Urothelium cell line (cell line): ENCODE measurements around the gene FMN1.

ENCODE experiments used
- DNase-seq: peaks from one replicate; pipeline ENCODE4 v3.0.0; 2011; ENCODE audit warnings: low spot score, mixed read lengths
- FAIRE-seq: peaks from 2 replicates; lab custom pipeline; 2011; peaks lifted over from hg19 to GRCh38; lab: Jason Lieb, UNC

Gene FMN1, protein sequence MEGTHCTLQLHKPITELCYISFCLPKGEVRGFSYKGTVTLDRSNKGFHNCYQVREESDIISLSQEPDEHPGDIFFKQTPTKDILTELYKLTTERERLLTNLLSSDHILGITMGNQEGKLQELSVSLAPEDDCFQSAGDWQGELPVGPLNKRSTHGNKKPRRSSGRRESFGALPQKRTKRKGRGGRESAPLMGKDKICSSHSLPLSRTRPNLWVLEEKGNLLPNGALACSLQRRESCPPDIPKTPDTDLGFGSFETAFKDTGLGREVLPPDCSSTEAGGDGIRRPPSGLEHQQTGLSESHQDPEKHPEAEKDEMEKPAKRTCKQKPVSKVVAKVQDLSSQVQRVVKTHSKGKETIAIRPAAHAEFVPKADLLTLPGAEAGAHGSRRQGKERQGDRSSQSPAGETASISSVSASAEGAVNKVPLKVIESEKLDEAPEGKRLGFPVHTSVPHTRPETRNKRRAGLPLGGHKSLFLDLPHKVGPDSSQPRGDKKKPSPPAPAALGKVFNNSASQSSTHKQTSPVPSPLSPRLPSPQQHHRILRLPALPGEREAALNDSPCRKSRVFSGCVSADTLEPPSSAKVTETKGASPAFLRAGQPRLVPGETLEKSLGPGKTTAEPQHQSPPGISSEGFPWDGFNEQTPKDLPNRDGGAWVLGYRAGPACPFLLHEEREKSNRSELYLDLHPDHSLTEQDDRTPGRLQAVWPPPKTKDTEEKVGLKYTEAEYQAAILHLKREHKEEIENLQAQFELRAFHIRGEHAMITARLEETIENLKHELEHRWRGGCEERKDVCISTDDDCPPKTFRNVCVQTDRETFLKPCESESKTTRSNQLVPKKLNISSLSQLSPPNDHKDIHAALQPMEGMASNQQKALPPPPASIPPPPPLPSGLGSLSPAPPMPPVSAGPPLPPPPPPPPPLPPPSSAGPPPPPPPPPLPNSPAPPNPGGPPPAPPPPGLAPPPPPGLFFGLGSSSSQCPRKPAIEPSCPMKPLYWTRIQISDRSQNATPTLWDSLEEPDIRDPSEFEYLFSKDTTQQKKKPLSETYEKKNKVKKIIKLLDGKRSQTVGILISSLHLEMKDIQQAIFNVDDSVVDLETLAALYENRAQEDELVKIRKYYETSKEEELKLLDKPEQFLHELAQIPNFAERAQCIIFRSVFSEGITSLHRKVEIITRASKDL (N-terminal part only)

DNA sequence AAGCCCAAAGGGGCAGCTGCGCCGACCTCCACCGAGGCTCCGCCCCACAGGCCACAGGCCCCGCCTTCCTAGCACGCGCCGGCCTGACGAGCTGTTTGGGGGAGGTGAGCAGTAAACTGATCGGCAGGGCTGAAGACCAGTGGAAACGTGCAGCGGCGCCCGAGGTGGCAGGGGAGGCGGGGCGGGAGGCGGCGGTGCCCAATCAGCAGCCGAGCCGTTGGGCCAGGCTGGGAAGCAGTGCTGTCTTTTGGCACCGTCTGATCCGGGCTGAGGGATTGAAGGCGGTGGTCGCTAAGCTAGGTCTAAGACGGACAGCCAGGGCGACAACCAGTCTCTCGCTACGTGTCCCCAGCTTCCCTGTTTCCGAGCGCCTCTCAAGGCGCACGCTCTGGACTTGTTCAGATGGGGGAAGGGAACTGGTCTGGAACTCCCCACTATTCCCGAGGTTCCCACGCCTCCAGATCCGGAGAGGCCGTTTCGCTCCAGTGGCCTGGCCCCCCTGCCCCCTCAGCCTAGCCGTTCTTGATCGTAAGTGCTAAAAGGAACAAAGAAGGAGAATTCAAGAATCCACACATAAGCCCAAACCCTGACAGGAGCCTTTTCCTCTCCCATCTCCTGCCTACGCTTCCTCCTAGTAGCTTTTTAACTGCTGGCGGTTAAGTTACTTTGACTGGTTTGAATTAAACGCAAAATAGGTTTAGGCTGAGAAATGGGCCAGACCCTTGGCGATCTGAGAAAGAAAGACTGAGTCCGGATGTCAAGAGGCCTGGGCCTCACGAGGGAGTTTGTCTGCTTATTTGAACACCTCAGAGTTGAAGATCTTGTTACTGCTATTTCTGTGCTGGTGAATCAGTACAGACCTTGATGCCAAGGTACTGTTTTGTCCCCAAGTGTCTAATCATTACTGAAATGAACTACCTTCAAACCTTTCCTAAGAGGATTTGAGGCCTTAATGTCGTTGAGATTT lies at the start of gene FMN1:
FMN1 (minus strand) TSS at position 11 of the 967 bp plus-strand sequence. CDS start 39,800 bp downstream, outside the sequence.
- DNase-seq (peak; percentile 82), FAIRE-seq (peak; percentile 27)

DNA sequence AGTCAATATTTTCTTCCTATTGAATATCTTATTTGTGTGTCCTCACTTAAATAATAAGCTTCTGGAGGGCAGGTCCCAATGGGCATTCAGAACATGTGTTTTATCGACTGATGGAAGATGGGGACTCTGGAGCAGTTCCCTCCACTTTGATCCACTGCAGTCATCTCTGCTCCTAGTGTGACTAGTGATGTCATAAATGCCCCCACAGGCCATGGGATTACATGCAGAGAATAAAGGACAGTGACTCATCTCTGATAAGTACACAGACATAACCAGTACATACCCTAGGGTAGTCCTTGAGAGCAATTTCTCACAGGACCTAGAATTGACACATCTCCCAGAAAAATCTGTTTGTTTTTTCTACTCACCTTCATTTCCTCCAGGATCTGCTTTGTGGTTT lies 49.4 kb upstream of the FMN1 start:
- DNase-seq (peak; percentile 60), FAIRE-seq (no peak)

DNA sequence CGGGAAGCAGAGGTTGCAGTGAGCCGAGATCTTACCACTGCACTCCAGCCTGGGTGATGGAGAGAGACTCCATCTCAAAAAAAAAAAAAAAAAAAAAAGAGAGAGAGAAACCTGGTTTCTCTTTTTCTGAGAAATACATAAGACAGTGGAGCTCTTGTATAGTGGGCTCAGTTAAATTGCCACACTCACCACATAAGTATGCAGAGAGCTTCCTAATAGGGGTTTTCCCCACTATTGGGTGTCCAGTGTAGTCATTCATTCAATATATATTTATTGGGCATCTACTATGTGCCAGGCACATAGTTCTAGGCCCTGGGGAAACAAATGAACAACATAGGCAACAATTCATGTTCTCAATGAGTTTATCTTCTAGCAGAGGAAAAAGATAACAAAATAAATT lies 48.9 kb upstream of the FMN1 start:
- FAIRE-seq (no peak), DNase-seq (no peak)

- peak; percentile 32 for DNase-seq
- peak; percentile 75 for FAIRE-seq
Measured at GRCh38 chr15:33242669-33243191, 48.2 kb upstream of the FMN1 start.

GRCh38 chr15:33242165-33242564 lies 47.7 kb upstream of the FMN1 start:
- FAIRE-seq = no peak
- DNase-seq = peak; percentile 82

DNA sequence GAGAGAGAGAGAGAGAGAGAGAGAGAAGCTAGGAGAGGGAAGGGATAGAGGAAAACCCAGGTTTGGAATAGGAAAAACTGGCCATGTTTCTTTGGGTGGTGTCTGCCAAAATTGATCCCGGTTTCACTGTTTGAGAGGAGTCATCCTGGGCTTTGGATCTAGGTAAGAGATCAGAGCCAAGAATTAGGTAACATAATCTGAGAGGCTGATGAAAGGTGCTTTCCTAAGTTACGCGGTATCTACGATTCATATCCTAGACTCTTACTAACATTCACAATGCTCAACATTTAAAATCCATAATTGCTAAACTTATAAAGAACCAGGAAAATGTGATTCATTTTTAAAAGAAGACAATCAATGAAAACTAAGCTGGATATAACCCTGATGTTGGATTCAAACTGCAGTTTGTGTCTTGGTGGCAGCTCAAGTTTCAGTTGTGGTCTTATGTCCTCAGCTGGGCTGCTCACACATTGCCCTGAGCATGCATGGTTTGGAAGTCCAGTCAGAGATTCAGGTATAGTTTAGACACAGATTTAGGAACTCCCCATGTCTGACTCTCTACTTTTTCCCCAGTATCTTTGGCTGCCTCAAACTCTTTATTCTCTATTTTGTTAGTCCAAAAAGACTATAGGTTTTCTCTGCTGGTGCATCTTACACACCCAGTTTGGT lies 42.5 kb upstream of the FMN1 start:
- FAIRE-seq (no peak), DNase-seq (no peak)

- DNase-seq = peak; percentile 37
- no peak for FAIRE-seq
Measured at GRCh38 chr15:33234020-33234461, 39.5 kb upstream of the FMN1 start.

DNA sequence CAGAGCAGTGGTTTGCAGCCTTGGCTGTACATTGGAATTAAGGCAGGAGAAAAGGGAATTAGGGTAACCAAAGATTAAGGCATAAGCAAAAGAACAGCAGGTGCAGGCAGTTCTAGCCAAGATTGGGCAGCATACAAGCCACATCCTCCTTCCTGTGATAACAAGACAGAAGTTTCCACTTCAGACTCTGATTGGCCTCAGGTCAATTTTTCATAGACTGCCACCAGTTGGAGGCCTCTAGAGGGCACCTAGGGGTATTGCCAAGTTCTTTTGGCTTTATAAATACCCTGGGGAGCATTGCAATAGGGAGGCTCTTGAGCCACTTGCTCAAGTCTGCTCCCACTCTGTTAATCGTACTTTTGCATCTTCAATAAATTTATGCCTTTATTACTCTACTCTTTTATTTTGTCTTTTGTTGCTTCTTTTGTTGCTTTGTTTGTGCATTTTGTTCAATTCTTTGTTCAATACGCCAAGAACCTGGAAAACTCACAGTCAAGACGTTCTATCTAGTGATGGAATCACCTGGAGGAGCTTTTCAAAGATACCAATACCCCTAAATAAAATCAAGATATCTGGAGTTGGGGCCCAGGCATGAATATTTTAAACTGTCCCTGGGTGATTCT lies 32.2 kb upstream of the FMN1 start:
- FAIRE-seq (no peak), DNase-seq (peak; percentile 40)

DNA sequence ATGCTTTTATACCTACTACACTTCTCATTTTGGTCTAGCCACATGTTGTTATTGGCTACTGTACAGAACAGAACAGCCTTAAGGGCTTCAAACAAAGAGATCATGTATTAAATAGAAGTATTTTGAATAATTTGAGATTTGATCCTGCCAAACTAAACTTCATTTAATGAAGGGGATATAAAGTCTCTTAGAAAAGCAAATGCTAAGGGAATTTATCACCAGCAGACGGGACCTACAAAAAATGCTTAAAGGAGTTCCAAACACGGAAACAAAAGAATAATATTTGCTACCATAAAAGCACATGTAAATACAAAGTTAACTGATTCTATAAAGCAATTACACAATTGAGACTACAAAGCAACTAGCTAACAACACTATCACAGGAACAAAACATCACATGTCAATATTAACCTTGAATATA lies 23.6 kb upstream of the FMN1 start:
- DNase-seq = no peak

GRCh38 chr15:33215941-33216872 lies 21.7 kb upstream of the FMN1 start:
- DNase-seq = peak; percentile 34
- FAIRE-seq = no peak

More for the DNA sequence above, 23.6 kb upstream of the FMN1 start:
- FAIRE-seq = no peak

GRCh38 chr15:33211176-33211808 lies 16.8 kb upstream of the FMN1 start:
- DNase-seq (no peak), FAIRE-seq (no peak)

DNA sequence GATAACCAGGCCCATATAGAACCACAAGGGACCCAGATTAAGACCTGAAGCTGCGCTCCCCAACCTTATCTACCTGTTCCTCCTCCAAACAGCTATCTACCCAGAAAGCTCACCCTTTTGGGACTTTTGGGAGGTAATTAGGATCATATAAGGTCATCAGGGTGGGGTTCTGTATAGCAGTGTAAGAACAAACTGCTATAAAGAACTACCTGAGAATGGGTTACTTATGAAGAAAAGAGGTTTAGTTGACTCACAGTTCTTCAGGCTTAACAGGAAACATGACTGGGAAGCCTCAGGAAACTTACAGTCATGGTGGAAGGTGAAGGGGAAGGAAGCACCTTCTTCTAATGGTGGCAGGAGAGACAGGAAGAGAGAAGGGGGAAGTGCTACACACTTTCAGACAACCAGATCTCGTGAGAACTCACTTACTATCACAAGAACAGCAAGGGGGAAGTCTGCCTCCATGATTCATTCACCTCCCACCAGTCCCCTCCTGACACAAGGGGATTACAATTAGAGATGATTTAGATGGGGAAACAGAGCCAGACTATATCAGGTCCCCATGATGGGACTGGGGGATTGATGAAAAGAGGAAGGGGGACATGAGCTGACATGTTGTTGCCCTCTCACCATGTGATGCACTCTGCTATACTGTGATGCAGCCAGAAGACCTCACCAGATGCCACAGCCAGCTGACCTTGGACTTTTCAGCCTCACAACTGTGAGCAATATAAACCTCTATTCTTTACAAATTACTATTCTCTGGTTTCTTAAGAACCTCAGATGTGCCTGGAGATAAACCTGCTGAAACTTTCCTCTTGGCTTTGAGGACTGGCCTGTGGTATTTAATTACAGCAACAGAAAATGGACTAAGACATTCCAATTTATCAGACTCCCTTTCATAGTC lies 15.3 kb upstream of the FMN1 start:
- no peak for FAIRE-seq
- DNase-seq = no peak

DNA sequence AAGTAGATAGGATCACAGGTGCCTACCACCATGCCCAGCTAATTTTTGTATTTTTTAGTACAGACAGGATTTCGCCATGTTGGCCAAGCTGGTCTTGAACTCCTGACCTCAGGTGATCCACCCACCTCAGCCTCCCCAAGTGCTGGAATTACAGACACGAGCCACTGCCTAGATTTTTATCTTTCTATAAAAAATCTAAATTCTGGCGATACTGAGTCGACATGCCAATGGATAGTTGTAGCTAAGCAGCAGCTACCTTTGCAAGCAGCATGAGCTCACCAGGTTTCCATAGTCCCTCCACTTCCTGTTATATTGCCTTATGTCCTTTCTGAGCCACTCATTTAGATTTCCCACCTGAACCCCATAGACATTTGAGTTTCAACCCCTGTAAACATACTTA lies 13.1 kb upstream of the FMN1 start:
- FAIRE-seq = no peak
- DNase-seq = no peak

DNA sequence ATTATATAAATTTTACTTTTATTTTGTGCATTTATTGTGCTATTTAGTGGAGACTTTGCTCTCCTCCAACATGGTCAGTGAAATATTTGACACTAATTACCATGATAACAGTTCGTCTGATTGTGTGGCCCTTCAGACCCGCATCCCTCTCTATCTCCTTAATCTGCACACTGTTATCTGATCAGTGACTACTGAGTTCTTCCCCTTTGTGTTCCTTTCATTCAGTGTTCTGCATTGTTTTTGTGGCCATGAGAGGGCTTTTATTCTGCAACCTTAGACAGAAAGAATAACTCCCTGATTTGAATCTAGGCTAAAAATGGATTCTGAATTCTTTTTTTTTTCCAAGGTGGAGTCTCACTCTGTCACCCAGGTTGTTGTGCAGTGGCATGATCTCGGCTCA lies 11.9 kb upstream of the FMN1 start:
- FAIRE-seq = no peak

DNA sequence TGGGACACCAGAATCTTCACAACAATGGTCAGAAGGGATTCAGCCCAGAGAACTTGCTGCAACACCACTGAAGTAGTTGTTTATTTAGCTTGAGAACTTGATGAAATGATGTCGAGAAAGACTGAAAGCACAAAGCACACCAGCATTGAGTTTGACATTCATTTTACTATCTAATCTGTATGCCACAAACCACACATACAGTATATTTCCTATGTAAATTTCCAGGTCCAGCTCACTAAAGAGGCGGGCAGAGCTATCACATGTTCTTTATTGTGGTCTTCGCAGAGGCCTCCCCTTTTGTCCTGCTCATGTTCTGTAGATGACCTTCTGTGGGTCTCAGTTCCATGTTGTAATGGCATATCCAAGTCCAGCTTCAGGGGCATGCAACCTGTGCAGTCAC lies 10.4 kb upstream of the FMN1 start:
- DNase-seq (no peak), FAIRE-seq (no peak)

More for the DNA sequence above, 11.9 kb upstream of the FMN1 start:
- no peak for DNase-seq

DNA sequence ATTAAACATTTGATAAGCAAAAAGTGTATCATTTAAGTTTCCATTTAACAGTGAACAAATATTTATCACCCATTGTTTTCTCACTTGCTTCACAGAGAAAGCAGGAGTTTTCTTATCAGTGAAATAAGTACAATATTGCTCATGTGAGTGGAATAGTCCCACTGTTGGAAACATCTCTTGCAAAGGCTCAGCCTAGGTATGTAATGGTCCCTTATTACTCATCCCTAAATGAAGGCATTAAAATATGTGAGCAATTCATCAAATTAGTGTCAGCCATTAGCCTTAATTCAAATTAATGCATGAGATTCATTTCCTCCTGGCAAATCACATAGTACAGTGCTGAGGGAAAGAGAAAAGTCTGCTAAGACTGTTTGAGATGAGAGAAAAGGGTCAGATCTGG lies 9.6 kb upstream of the FMN1 start:
- FAIRE-seq = no peak

More for the DNA sequence above, 9.6 kb upstream of the FMN1 start:
- no peak for DNase-seq
